A673 (cell line): ENCODE measurements around the gene KDM5D.

ENCODE experiments used
- EZH2 ChIP-seq: fragments of 200-600 bp; sonication (generic); IDR thresholded peaks from 2 replicates; pipeline ENCODE4 v1.6.1; 2017; ENCODE audit warnings: borderline replicate concordance, low read depth, mild to moderate bottlenecking, mixed read lengths, antibody characterized with exemption, low read length; ENCODE audit not compliant: poor library complexity, severe bottlenecking
- TF ChIP-seq, protein P1 (sequence below): fragments of 300-800, 200-600 bp; sonication (generic); conservative IDR thresholded peaks from 2 replicates; pipeline ENCODE4 v1.5.1; 2017; ENCODE audit warnings: low read depth, mild to moderate bottlenecking, antibody characterized with exemption, low read length, moderate library complexity, mixed read lengths

DNA sequence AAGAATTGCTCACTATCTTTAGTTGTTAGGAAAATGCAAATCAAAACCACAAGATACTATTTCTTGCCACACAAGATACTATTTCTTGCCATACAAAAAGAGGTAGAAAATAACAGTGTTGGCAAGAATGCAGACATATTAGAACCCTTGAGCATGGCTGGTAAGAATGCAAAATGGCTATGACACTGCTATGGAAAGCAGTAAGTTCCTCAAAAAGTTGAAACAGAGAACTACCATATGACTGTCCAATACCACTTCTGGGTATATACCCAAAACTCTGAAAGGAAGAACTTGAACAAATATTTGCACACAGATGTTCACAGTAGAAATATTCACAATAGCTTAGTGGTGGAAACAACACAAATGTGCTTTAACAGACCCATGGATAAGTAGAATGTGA, 26.6 kb downstream of the KDM5D start:
- TF ChIP-seq, protein P1, sequence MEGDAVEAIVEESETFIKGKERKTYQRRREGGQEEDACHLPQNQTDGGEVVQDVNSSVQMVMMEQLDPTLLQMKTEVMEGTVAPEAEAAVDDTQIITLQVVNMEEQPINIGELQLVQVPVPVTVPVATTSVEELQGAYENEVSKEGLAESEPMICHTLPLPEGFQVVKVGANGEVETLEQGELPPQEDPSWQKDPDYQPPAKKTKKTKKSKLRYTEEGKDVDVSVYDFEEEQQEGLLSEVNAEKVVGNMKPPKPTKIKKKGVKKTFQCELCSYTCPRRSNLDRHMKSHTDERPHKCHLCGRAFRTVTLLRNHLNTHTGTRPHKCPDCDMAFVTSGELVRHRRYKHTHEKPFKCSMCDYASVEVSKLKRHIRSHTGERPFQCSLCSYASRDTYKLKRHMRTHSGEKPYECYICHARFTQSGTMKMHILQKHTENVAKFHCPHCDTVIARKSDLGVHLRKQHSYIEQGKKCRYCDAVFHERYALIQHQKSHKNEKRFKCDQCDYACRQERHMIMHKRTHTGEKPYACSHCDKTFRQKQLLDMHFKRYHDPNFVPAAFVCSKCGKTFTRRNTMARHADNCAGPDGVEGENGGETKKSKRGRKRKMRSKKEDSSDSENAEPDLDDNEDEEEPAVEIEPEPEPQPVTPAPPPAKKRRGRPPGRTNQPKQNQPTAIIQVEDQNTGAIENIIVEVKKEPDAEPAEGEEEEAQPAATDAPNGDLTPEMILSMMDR = no peak
- TF ChIP-seq EZH2 = no peak
